ENCODE measurements around the gene HNRNPC.

Gene HNRNPC

DNA sequence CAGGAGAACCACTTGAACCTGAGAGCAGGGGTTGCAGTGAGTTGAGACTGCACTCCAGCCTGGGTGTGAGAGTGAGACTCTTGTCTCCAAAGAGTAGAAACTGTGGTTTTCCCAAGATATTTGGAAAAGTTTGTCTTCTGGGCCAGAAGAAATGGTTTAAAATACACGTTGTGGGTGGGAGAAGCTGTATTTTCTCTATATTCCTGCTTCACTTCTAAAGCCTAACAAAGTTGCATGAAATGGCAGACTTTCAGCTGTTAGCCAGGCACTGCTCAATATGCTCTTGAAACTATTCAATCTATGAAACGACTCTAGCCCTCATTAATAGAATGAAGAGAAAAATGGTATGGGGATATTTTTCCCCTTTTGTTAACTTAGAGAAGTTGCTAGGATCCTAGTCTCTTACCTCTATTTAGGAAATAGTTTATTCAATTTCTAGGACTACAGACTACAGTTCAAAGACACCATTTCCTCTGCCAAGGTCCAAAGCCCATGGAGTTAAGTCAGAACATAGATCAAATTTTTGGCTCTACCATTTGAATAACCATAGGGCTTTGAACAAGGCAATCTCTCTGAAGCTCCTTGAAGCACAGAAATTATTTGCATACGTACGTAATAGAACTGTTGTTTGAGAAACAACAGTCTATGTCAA, 64.1 kb downstream of the HNRNPC start:
- H3K27me3 ChIP-seq (replicated peaks; ENCODE audit: control insufficient read depth, insufficient read depth, low read length) = no peaks in the 10 kb centered on the region
- TF ChIP-seq, protein P1, sequence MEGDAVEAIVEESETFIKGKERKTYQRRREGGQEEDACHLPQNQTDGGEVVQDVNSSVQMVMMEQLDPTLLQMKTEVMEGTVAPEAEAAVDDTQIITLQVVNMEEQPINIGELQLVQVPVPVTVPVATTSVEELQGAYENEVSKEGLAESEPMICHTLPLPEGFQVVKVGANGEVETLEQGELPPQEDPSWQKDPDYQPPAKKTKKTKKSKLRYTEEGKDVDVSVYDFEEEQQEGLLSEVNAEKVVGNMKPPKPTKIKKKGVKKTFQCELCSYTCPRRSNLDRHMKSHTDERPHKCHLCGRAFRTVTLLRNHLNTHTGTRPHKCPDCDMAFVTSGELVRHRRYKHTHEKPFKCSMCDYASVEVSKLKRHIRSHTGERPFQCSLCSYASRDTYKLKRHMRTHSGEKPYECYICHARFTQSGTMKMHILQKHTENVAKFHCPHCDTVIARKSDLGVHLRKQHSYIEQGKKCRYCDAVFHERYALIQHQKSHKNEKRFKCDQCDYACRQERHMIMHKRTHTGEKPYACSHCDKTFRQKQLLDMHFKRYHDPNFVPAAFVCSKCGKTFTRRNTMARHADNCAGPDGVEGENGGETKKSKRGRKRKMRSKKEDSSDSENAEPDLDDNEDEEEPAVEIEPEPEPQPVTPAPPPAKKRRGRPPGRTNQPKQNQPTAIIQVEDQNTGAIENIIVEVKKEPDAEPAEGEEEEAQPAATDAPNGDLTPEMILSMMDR (IDR thresholded peaks at IDR 0.05; ENCODE audit: insufficient read depth, low read length, poor library complexity, severe bottlenecking) = no peak
- no peak for DNase-seq (ENCODE audit: extremely low read depth, insufficient read length)
- peaks cover 4% of the 10 kb centered on the region for H3K36me3 ChIP-seq (ENCODE audit: control insufficient read depth, insufficient read depth, low read length)
- no peak overlapping the region for H3K4me3 ChIP-seq (replicated peaks; ENCODE audit: low read depth, low read length)

- Histone ChIP-seq H3K36me3 (ENCODE audit: control insufficient read depth, insufficient read depth, low read length) (peaks cover 4% of the 10 kb centered on the region), H3K27me3 (replicated peaks; ENCODE audit: control insufficient read depth, insufficient read depth, low read length) (no peaks in the 10 kb centered on the region), H3K4me3 (replicated peaks; ENCODE audit: low read depth, low read length) (no peak overlapping the region)
- no peak for DNase-seq (ENCODE audit: extremely low read depth, insufficient read length)
- TF ChIP-seq, protein P1 (IDR thresholded peaks at IDR 0.05; ENCODE audit: insufficient read depth, low read length, poor library complexity, severe bottlenecking) = no peak
Observed at GRCh38 chr14:21204167-21205025, 64.8 kb downstream of the HNRNPC start.

DNA sequence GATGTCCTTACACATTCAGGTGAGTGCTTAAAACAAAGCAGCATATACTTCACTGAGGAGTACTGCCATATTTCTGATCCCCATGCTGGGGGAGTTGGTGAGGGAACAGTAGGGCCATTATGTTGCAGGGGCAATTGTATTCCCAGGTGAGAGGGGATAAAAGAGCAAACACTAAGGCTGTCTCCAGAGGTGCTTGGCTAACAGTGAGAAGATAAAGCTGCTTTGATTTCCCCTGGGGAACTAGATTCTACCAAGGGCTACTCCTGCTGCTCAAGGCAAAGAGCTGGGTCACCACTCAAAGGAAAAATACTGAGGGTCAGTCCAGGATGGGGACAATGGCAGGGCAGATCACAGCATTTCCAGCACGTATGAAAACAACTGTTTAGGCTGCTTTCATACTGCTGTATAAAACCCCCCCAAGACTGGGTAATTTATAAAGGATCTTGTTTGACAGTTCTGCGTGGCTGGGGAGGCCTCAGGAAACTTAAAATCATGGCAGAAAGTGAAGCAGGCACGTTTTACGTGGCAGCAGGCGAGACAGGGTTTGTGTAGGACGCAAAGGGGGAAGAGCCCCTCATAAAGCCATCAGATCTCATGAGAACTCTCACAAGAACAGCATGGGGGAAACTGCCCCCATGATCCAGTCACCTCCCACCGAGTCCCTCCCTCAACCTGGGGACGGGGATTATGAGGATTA, 65.6 kb downstream of the HNRNPC start:
- no peaks in the 10 kb centered on the region for H3K27me3 ChIP-seq (replicated peaks; ENCODE audit: control insufficient read depth, insufficient read depth, low read length)
- H3K4me3 ChIP-seq (replicated peaks; ENCODE audit: low read depth, low read length) = no peak overlapping the region
- TF ChIP-seq, protein P1 (IDR thresholded peaks at IDR 0.05; ENCODE audit: insufficient read depth, low read length, poor library complexity, severe bottlenecking) = no peak
- no peak for DNase-seq (ENCODE audit: extremely low read depth, insufficient read length)
- peaks cover 4% of the 10 kb centered on the region for H3K36me3 ChIP-seq (ENCODE audit: control insufficient read depth, insufficient read depth, low read length)

GRCh38 chr14:21202463-21203358, 66.5 kb downstream of the HNRNPC start:
- DNase-seq (ENCODE audit: extremely low read depth, insufficient read length) = no peak
- H3K27me3 ChIP-seq (replicated peaks; ENCODE audit: control insufficient read depth, insufficient read depth, low read length) = no peaks in the 10 kb centered on the region
- H3K36me3 ChIP-seq (ENCODE audit: control insufficient read depth, insufficient read depth, low read length) = peaks cover 3% of the 10 kb centered on the region
- TF ChIP-seq, protein P1 (IDR thresholded peaks at IDR 0.05; ENCODE audit: insufficient read depth, low read length, poor library complexity, severe bottlenecking) = no peak
- H3K4me3 ChIP-seq (replicated peaks; ENCODE audit: low read depth, low read length) = no peak overlapping the region

- Histone ChIP-seq H3K36me3 (ENCODE audit: control insufficient read depth, insufficient read depth, low read length) (peaks cover 3% of the 10 kb centered on the region), H3K27me3 (replicated peaks; ENCODE audit: control insufficient read depth, insufficient read depth, low read length) (no peaks in the 10 kb centered on the region), H3K4me3 (replicated peaks; ENCODE audit: low read depth, low read length) (no peak overlapping the region)
- TF ChIP-seq, protein P1 (IDR thresholded peaks at IDR 0.05; ENCODE audit: insufficient read depth, low read length, poor library complexity, severe bottlenecking) = no peak
- no peak for DNase-seq (ENCODE audit: extremely low read depth, insufficient read length)
Observed at GRCh38 chr14:21201732-21202462, 67.3 kb downstream of the HNRNPC start.
